ENCODE results near the gene ELOVL7.

GRCh38 chr5:60886158-60886557 is 42.1 kb upstream of the ELOVL7 start:
- TF ChIP-seq CTCF (IDR thresholded peaks at IDR 0.05) (no peak), EP300 (IDR thresholded peaks at IDR 0.05) (no peak)

All from upper lobe of left lung (tissue), 4 donors.